SK-N-SH (cell line): ENCODE measurements around the gene VWA3B. TPM values are rescaled to one million over a fixed set of nuclear protein-coding genes. Genes with fewer than 3 reads are reported as not detected.

Source experiments
- CTCF ChIA-PET: fragments of 300-600, 350-600 bp; formaldehyde crosslinking; extraction: SDS; loops from one replicate; lab custom pipeline; 2021; lab: Yijun Ruan, JAX
- POLR2A ChIA-PET: fragments of 350-600 bp; sonication (Branson Sonifier 250); formaldehyde crosslinking; extraction: SDS; loops from one replicate; lab custom pipeline; 2020; ENCODE audit warnings: antibody characterized with exemption, inconsistent platforms; lab: Yijun Ruan, JAX
- DNase-seq: peaks from one replicate; pipeline ENCODE4 v3.0.0; 2012
- H2AFZ ChIP-seq: fragments of 200-600 bp; sonication (generic); 2 replicates; pipeline ENCODE4 v1.8.1; 2016; ENCODE audit warnings: antibody characterized with exemption, mild to moderate bottlenecking, low read depth
- H3F3A ChIP-seq: fragments of 200-600 bp; sonication (generic); replicated peaks from 2 replicates; pipeline ENCODE3; 2016; ENCODE audit warnings: antibody characterized with exemption, mild to moderate bottlenecking; ENCODE audit not compliant: insufficient read depth
- H3K27ac ChIP-seq, 2 experiments: fragments of 200-500 bp in 1 of 2; fragments of 200-600 bp in 1 of 2; sonication (Bioruptor generic) in 1 of 2; sonication (generic), shearing (Covaris generic) in 1 of 2; 2 replicates each; pipeline versions ENCODE4 v1.5.1 to v1.6.1; 2014 to 2016; ENCODE audit warnings: low read depth in 2 of 2, inconsistent platforms in 1 of 2, low read length in 1 of 2, mild to moderate bottlenecking in 1 of 2, mixed read lengths in 1 of 2
- H3K27me3 ChIP-seq: fragments of 200-600 bp; sonication (generic), shearing (Covaris generic); 2 replicates; pipeline ENCODE4 v1.6.1; 2016; ENCODE audit warnings: mixed run types; ENCODE audit not compliant: insufficient read depth
- H3K36me3 ChIP-seq, 2 experiments: fragments of 200-500 bp in 1 of 2; fragments of 200-600 bp in 1 of 2; sonication (Bioruptor generic) in 1 of 2; sonication (generic) in 1 of 2; replicated peaks in 1 of 2; 2 replicates each; pipeline versions ENCODE3 to v1.5.1; 2014 to 2016; ENCODE audit warnings: low read length in 1 of 2, mild to moderate bottlenecking in 1 of 2; ENCODE audit not compliant: insufficient read depth in 2 of 2, control insufficient read depth in 1 of 2
- H3K4me1 ChIP-seq, 2 experiments: fragments of 200-500 bp in 1 of 2; fragments of 200-600 bp in 1 of 2; sonication (Bioruptor generic) in 1 of 2; sonication (generic), shearing (Covaris generic) in 1 of 2; 2 replicates each; pipeline versions ENCODE4 v1.5.1 to v1.6.1; 2014 to 2016; ENCODE audit warnings: low read depth in 1 of 2, low read length in 1 of 2, mixed run types in 1 of 2; ENCODE audit not compliant: insufficient read depth in 2 of 2, control insufficient read depth in 1 of 2
- H3K4me2 ChIP-seq: fragments of 200-600 bp; sonication (generic), shearing (Covaris generic); 2 replicates; pipeline ENCODE4 v1.6.1; 2017; ENCODE audit warnings: mixed run types
- H3K4me3 ChIP-seq, 2 experiments: fragments of 200-500 bp in 1 of 2; fragments of 200-600 bp in 1 of 2; sonication (Bioruptor generic) in 1 of 2; sonication (generic), shearing (Covaris generic) in 1 of 2; 2 replicates each; pipeline versions ENCODE4 v1.5.1 to v1.8.1; 2014 to 2016; ENCODE audit warnings: low read depth in 2 of 2, inconsistent platforms in 1 of 2, low read length in 1 of 2, mild to moderate bottlenecking in 1 of 2, mixed read lengths in 1 of 2, moderate library complexity in 1 of 2
- H3K79me2 ChIP-seq: fragments of 200-600 bp; sonication (generic); 2 replicates; pipeline ENCODE4 v1.8.1; 2017; ENCODE audit warnings: mild to moderate bottlenecking; ENCODE audit not compliant: insufficient read depth
- H3K9ac ChIP-seq: fragments of 200-600 bp; sonication (generic); 2 replicates; pipeline ENCODE4 v1.6.1; 2017; ENCODE audit warnings: mixed run types
- H3K9me2 ChIP-seq: fragments of 200-600 bp; sonication (generic); 2 replicates; pipeline ENCODE4 v1.6.1; 2017; ENCODE audit warnings: mixed run types
- H3K9me3 ChIP-seq: fragments of 200-600 bp; sonication (generic); 2 replicates; pipeline ENCODE4 v1.6.1; 2017; ENCODE audit warnings: mixed run types, mild to moderate bottlenecking, moderate library complexity
- H4K20me1 ChIP-seq: fragments of 200-600 bp; sonication (generic); 2 replicates; pipeline ENCODE4 v1.6.1; 2017; ENCODE audit warnings: mild to moderate bottlenecking, mixed run types; ENCODE audit not compliant: insufficient read depth
- CTCF ChIP-seq: fragments of 200-600 bp; sonication (generic); IDR thresholded peaks from 2 replicates; pipeline ENCODE4 v1.6.1; 2017; ENCODE audit warnings: antibody characterized with exemption, mild to moderate bottlenecking, moderate library complexity
- ELF1 ChIP-seq: IDR thresholded peaks from 2 replicates; pipeline ENCODE4 v1.4.0; 2012
- EZH2phosphoT487 ChIP-seq: fragments of 200-600 bp; sonication (generic); IDR thresholded peaks from 2 replicates; pipeline ENCODE4 v1.6.1; 2017; ENCODE audit warnings: low read depth, mixed run types, mild to moderate bottlenecking, antibody characterized with exemption, moderate library complexity, borderline replicate concordance
- FOSL2 ChIP-seq: IDR thresholded peaks from 2 replicates; pipeline ENCODE4 v1.4.0; 2012; ENCODE audit warnings: low read depth, mild to moderate bottlenecking, moderate library complexity, borderline replicate concordance
- FOXJ3 ChIP-seq: sonication (generic); formaldehyde crosslinking; IDR thresholded peaks from 2 replicates; pipeline ENCODE4 v1.5.1; 2020; ENCODE audit warnings: mild to moderate bottlenecking, missing genetic modification reagents
- FOXM1 ChIP-seq: IDR thresholded peaks from 2 replicates; pipeline ENCODE4 v1.4.0; 2012; ENCODE audit warnings: low read depth, mild to moderate bottlenecking
- GATA2 ChIP-seq: sonication (generic); formaldehyde crosslinking; IDR thresholded peaks from 2 replicates; pipeline ENCODE4 v1.5.0; 2020; ENCODE audit warnings: mild to moderate bottlenecking, missing genetic modification reagents
- IRF3 ChIP-seq: fragments of 150-350 bp; IDR thresholded peaks from 2 replicates; pipeline ENCODE4 v1.6.1; 2016; ENCODE audit warnings: mild to moderate bottlenecking, low read depth, low read length
- MAX ChIP-seq: IDR thresholded peaks from 2 replicates; pipeline ENCODE4 v1.4.0; 2012; ENCODE audit warnings: low read depth
- MEF2A ChIP-seq: IDR thresholded peaks from 2 replicates; pipeline ENCODE4 v1.4.0; 2012; ENCODE audit warnings: low read depth, borderline replicate concordance
- NFIC ChIP-seq: IDR thresholded peaks from 2 replicates; pipeline ENCODE4 v1.4.0; 2012; ENCODE audit warnings: borderline replicate concordance
- RAD21 ChIP-seq: IDR thresholded peaks from 2 replicates; pipeline ENCODE4 v1.6.1; 2012; ENCODE audit warnings: mild to moderate bottlenecking, low read length
- RFX5 ChIP-seq: IDR thresholded peaks from 2 replicates; pipeline ENCODE4 v1.6.1; 2012; ENCODE audit warnings: mild to moderate bottlenecking, improper control_type of control experiment, low read length
- TAF1 ChIP-seq: IDR thresholded peaks from 2 replicates; pipeline ENCODE4 v1.6.1; 2012; ENCODE audit warnings: low read depth, mild to moderate bottlenecking, low read length, moderate library complexity, borderline replicate concordance
- TCF12 ChIP-seq: IDR thresholded peaks from 2 replicates; pipeline ENCODE4 v1.4.0; 2012
- USF1 ChIP-seq: IDR thresholded peaks from 2 replicates; pipeline ENCODE4 v1.4.0; 2012; ENCODE audit warnings: low read depth, borderline replicate concordance
- USF2 ChIP-seq: fragments of 150-350 bp; IDR thresholded peaks from 2 replicates; pipeline ENCODE4 v1.6.1; 2017; ENCODE audit warnings: antibody characterized with exemption, low read length, low read depth, borderline replicate concordance
- YY1 ChIP-seq: IDR thresholded peaks from 2 replicates; pipeline ENCODE4 v1.4.0; 2012; ENCODE audit warnings: low read depth, mild to moderate bottlenecking
- ZBTB33 ChIP-seq: IDR thresholded peaks from 2 replicates; pipeline ENCODE4 v1.4.0; 2012; ENCODE audit warnings: low read depth, borderline replicate concordance
- WGBS: methylation state at CpG from one replicate; pipeline ENCODE4 v1.1.6; 2017; ENCODE audit warnings: low lambda C conversion rate; 5-methylcytosine and 5-hydroxymethylcytosine counted together
- polyA plus RNA-seq, 3 experiments: library from polyadenylated mRNA; depleted of rRNA; stranded (reverse); fragments of >200 nt; gene quantifications; 2 replicates each; pipeline ENCODE4 v1.2.3, GENCODE V29; 2012

VWA3B gene
- polyA plus RNA-seq, 1 of the 3 experiments (the other 2 are of a cell fraction) = not detected

GRCh38 chr2:98118852-98119251, 31.9 kb downstream of the VWA3B start:
- Histone ChIP-seq H3K4me1 (no peaks in the 10 kb centered on the region), H2AFZ (no peak overlapping the region), H3K36me3 (no peaks in the 10 kb centered on the region), H3K27ac (no peak overlapping the region), H3K4me2 (no peak overlapping the region), H4K20me1 (no peaks in the 10 kb centered on the region), H3F3A (no peaks in the 10 kb centered on the region), H3K9me2 (no peaks in the 10 kb centered on the region), H3K4me3 (no peak overlapping the region), H3K27me3 (no peaks in the 10 kb centered on the region; the same call in 1 of the 2 replicates)
- POLR2A ChIA-PET = no interaction called here
- DNase-seq = no peak
- CTCF ChIA-PET = interaction anchor here (1.3 kb wide), 1 partner anchor 150 kb away, joined by 3 read pairs; no protein-coding TSS in a partner anchor
- TF ChIP-seq USF2 = no peak
- TF ChIP-seq TCF12 = no peak
- no peak for TF ChIP-seq NFIC
- no peak for TF ChIP-seq RFX5
- no peak for TF ChIP-seq ZBTB33
- TF ChIP-seq RAD21 = no peak
- TF ChIP-seq EZH2phosphoT487 = no peak
- TF ChIP-seq YY1 = no peak
- TF ChIP-seq CTCF = no peak
- TF ChIP-seq GATA2 (CRISPR knock-in tag) = no peak
- TF ChIP-seq FOXM1 = no peak
- TF ChIP-seq FOXJ3 (CRISPR knock-in tag) = no peak
- no peak for TF ChIP-seq IRF3
- TF ChIP-seq USF1 = no peak
- TF ChIP-seq TAF1 = no peak
- no peak for TF ChIP-seq ELF1
- TF ChIP-seq FOSL2 = no peak
- no peak for TF ChIP-seq MEF2A
- TF ChIP-seq MAX = no peak
- TF ChIP-seq, all 33 proteins: peak for 0
- H3K9ac ChIP-seq = no peak overlapping the region
- 14% methylated on average over 2 of the region's 2 CpGs for WGBS
- no peaks in the 10 kb centered on the region for H3K9me3 ChIP-seq
- H3K79me2 ChIP-seq = no peaks in the 10 kb centered on the region
